ENCODE data around the gene LSG1. TPM values are rescaled to one million over a fixed set of nuclear protein-coding genes. Genes with fewer than 3 reads are reported as not detected.

Gene LSG1
- total RNA-seq, 1 experiment from 2014 or later = 45.8 TPM

GRCh38 chr3:194617143-194617671 lies 54.8 kb downstream of the LSG1 start (continued):
- TF ChIP-seq STAT6 (CRISPR knock-in tag; conservative IDR thresholded peaks at IDR 0.05; ENCODE audit: low read depth) (no peak), ZNF317 (CRISPR knock-in tag; IDR thresholded peaks at IDR 0.05; ENCODE audit: borderline replicate concordance, low read depth) (no peak), NR1H2 (CRISPR knock-in tag; IDR thresholded peaks at IDR 0.05) (no peak)

GRCh38 chr3:194615226-194615625 lies 56.8 kb downstream of the LSG1 start:
- peaks cover 8% of the 10 kb centered on the region for H3K36me3 Mint-ChIP-seq
- CTCF ChIA-PET = interaction anchor here (2.3 kb wide), 1 partner anchor 10 kb away, joined by 7 read pairs; no protein-coding TSS in a partner anchor
- no peak overlapping the region for H3K4me3 Mint-ChIP-seq
- peaks cover 5% of the 10 kb centered on the region; the same call in 1 of the 2 replicates for H3K4me1 Mint-ChIP-seq
- TF ChIP-seq HMGXB4 (CRISPR knock-in tag; IDR thresholded peaks at IDR 0.05) (no peak), E2F5 (CRISPR knock-in tag; IDR thresholded peaks at IDR 0.05) (no peak), ZNF121 (CRISPR knock-in tag; IDR thresholded peaks at IDR 0.05) (no peak), E2F1 (CRISPR knock-in tag; IDR thresholded peaks at IDR 0.05) (no peak), ATF2 (CRISPR knock-in tag; IDR thresholded peaks at IDR 0.05; ENCODE audit: borderline replicate concordance, low read depth) (no peak), GRHL2 (CRISPR knock-in tag; IDR thresholded peaks at IDR 0.05; ENCODE audit: insufficient replicate concordance, severe bottlenecking) (no peak), JAZF1 (CRISPR knock-in tag; IDR thresholded peaks at IDR 0.05) (no peak), SMAD4 (CRISPR knock-in tag; IDR thresholded peaks at IDR 0.05) (no peak), GABPB1 (CRISPR knock-in tag; IDR thresholded peaks at IDR 0.05) (no peak), MAX (CRISPR knock-in tag; IDR thresholded peaks at IDR 0.05) (no peak), TP53 (CRISPR knock-in tag; IDR thresholded peaks at IDR 0.05) (no peak), CREB1 (CRISPR knock-in tag; IDR thresholded peaks at IDR 0.05) (no peak), ATF1 (CRISPR knock-in tag; IDR thresholded peaks at IDR 0.05) (no peak), ZBTB43 (CRISPR knock-in tag; IDR thresholded peaks at IDR 0.05) (no peak), AR (CRISPR knock-in tag; IDR thresholded peaks at IDR 0.05) (no peak)
- POLR2A ChIA-PET = no interaction called here
- no peak for DNase-seq (ENCODE audit: low spot score)
- no peak overlapping the region for H3K27ac Mint-ChIP-seq
- no peaks in the 10 kb centered on the region; the same call in 1 of the 2 replicates for H3K27me3 Mint-ChIP-seq (ENCODE audit: low read depth)
- ATAC-seq = no peak
- H3K9me3 Mint-ChIP-seq = 0 out of 2 replicates have a peak, but pooled peaks cover 6% of the 10 kb centered on the region
